Measurements from ENCODE around the gene WWOX.

The WWOX gene

DNA sequence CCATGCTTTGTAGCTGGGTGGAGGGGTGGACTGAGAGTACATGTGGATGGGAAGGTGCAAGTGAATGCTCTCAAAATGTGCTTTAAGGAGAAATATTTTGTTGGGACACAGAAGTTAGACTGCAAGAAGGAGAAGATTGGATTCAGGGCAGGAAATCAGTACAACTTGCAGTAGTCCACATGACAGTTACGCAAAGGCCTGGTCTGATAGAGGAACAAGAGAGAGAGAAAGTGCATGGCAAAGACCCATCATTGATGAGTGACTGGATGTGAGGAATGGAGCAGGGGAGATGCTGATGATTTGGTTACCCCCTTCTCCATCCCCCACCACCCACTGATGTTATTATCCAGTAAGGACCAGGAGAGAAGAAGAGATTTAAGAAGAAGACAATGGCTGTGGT is 1028.3 kb downstream of the WWOX start:
- no peak for FAIRE-seq

GRCh38 chr16:79128706-79129105 is 1029.3 kb downstream of the WWOX start:
- FAIRE-seq = no peak

DNA sequence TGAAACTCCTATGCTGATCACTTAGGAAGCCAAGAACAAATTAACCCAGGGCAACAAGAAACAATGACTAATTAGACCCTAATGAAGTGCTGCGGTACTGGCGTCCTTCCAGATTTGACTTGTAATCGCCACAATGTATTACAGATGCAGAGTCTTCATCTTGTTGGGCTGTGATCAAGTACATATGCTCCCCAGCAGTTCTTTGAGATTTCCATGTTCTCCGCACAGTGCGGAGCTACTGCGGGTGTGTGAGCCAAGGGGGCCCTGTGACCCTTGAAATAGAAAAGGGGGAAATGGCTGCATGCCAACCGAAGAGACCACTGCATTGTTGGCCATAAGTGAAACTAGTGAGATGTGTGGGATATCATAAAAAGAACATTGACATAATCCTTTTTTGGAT is 1031.2 kb downstream of the WWOX start:
- no peak for FAIRE-seq

GRCh38 chr16:79131321-79132075 is 1032.0 kb downstream of the WWOX start:
- no peak for FAIRE-seq

- FAIRE-seq = no peak
Observed at GRCh38 chr16:79132701-79133100, 1033.2 kb downstream of the WWOX start.

DNA sequence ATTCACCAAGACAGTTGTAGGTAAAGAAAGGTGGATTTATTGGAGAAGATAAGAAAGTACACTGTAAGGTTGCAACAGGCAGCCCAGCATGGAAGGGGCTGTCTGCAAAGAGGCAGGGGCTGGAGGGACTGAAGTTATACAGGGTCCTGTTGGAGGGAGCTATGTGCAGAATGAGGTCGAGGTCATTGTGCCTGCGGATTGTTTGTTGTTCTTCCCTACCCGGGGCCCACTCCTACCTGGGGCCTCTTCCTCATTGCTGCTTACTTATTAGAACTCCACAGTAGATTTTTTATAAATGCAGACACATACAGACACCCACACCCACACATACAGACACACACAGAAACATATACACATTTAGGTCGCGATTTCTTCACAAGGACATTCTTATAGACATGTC is 1034.8 kb downstream of the WWOX start:
- no peak for FAIRE-seq

- no peak for FAIRE-seq
Observed at GRCh38 chr16:79136955-79137354, 1037.5 kb downstream of the WWOX start.

GRCh38 chr16:79137426-79137939 is 1038.0 kb downstream of the WWOX start:
- FAIRE-seq = no peak

DNA sequence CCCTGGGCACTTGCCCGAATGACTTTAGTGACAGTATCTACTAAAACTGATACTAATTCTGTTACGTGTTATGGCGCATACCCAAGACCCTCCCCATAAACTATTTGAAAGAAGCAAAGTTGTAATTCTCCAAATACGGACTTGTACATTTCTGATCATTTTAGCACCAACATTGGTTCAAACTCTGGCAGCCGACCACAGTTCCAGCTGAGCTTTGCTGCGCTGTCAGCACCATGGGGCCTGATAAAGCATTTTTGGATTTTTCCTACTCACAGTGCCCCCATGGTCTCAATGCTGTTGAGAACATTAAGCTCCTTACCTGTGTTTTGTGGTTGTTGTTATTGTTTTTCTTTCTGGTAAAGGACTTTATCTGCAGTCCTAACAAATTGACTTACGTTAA is 1040.3 kb downstream of the WWOX start:
- FAIRE-seq = no peak

DNA sequence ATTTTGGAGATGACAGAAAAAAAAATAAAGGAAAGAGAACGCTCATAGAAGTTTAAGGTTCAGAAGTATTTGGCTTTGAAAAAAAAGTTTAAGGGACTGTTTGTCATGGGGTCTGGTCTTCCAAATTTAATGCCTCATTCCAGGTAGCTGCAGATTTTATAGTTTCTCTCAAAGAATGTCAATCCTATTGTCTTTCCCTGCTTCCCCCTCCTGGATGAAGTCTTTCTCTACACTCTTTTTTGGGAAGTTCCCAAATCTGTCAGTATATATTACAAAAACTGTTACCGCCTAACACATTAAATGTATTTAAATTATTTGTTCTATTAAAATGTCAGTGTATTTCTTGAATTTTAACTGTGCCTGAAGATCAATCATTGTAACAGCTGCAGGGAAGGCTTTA is 1043.6 kb downstream of the WWOX start:
- no peak for FAIRE-seq

DNA sequence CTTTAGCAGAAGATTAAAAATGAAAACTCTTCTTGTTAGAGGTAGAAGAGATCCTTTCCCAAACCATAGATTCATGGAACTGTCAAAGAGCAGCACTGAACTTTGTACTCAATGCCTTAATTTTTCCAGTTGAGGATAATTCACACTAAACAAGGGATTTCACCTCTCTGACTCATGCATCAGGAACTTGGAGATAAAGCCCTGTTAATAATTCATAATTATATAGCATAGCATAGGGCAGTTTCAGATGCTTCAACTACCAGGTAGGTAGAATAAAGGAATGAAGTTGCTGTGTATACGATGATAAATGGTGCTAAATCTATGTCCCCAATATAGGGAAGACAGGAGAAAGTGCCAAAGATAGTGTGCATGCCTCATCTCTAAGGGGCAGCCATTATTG is 1050.7 kb downstream of the WWOX start:
- no peak for FAIRE-seq

- no peak for FAIRE-seq
Observed at GRCh38 chr16:79150632-79151310, 1051.3 kb downstream of the WWOX start.

DNA sequence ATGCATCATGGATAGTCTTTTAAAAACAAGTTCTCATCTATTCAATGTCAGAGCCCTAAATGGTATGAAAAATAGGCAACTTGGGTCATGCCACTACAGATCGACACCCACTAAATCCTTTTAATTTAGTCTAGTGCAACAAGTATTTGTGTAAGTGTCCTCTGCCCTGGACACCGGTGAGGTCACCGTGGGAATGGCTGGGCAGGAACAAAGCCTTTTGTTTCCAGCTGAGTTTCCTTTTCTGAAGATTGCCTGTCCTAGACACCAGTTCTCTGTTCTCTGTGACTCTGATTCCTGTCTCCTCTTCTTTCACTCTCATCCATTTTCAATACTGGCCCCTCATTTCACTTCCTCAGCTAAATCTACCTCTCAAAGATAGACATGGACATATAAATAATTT is 1054.6 kb downstream of the WWOX start:
- no peak for FAIRE-seq

- no peak for FAIRE-seq
Observed at GRCh38 chr16:79155471-79155870, 1056.0 kb downstream of the WWOX start.

- no peak for FAIRE-seq
Observed at GRCh38 chr16:79155904-79156303, 1056.5 kb downstream of the WWOX start.

GRCh38 chr16:79156761-79157160 is 1057.3 kb downstream of the WWOX start:
- FAIRE-seq = no peak

DNA sequence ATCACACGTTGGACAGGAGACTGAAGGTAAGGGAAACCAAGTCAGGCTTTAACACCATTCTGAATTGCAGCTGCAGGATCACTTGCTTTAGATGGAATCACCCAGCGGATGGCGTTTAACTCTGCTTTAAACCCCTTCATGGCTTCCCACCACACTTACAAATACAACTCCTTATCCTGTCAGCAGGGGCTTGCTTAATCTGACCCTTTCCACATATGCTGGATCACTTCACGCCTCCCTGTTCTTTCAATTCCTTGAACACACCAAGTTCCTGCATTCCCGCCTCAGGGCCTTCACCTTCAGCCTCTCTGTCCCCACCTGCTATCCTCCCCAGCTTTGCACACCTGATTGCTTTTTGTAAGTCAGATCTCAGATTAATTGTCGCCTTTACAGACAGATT is 1058.9 kb downstream of the WWOX start:
- FAIRE-seq = no peak

DNA sequence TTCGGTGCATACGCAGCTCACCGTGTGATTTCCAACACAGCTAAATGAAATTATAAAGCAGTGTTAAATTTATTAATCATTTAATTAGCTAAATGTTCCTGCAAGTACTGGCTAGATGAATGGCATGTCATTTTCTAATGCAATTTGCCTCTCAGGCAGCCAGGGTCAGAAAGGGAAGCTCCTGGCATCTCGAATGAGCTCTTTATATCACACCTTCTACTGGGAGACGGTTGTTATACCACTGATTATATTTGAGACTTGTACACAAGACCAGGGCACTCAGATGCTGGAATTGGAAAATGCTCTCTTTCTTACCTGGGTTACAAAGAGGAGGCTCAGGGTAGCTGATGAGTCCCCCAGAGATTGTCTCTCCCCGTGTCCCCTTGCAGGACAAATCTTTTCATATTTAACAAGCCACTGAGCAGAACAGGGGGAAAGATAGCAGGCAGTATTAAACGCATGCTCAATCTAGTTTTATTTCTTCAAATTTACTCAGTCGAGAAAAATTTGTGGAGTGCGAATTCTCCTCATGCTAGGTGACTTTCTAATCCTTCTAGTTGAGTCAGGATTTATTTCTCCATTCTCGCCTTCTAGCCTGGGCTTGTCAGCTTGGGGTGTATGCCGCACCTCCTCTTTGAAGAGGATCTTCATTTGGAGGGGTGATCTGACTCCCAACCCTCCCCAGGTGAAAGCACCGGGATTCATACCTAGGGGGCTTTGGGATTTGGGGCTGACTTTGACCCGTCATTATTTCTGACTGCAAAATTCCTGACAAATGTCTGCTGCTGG is 1060.0 kb downstream of the WWOX start:
- no peak for FAIRE-seq

DNA sequence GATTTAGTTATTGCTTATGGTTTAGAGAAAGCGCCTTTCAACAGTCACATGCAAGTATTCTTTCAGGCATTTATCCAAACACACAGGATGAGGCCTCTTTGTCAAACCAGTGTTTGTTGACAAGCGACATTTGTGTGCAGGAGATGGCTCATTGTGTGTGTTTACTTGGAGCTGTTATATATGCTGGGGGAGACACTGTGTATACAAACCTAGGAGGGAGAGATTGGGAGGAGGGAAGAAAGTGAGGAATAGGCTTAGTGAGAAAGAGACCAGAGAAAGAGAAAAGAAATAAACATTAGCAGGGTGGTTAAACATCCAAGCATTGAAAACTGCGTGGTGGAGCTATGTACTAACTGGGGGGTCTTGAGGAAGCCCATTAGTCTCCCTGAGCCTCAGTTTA is 1063.5 kb downstream of the WWOX start:
- FAIRE-seq = no peak

GRCh38 chr16:79163691-79164387 is 1064.4 kb downstream of the WWOX start:
- no peak for FAIRE-seq

- no peak for FAIRE-seq
Observed at GRCh38 chr16:79164388-79164995, 1065.0 kb downstream of the WWOX start.

- no peak for FAIRE-seq
Observed at GRCh38 chr16:79165079-79165478, 1065.6 kb downstream of the WWOX start.
